DMS 273 treated with DMSO at 0.1 percent for 48 hours (cell line): ENCODE measurements around the gene JTB.

ENCODE experiments used
- DNase-seq: peaks from one replicate; lab custom pipeline; 2025; lab: John Stamatoyannopoulos, UW

Gene JTB

DNA sequence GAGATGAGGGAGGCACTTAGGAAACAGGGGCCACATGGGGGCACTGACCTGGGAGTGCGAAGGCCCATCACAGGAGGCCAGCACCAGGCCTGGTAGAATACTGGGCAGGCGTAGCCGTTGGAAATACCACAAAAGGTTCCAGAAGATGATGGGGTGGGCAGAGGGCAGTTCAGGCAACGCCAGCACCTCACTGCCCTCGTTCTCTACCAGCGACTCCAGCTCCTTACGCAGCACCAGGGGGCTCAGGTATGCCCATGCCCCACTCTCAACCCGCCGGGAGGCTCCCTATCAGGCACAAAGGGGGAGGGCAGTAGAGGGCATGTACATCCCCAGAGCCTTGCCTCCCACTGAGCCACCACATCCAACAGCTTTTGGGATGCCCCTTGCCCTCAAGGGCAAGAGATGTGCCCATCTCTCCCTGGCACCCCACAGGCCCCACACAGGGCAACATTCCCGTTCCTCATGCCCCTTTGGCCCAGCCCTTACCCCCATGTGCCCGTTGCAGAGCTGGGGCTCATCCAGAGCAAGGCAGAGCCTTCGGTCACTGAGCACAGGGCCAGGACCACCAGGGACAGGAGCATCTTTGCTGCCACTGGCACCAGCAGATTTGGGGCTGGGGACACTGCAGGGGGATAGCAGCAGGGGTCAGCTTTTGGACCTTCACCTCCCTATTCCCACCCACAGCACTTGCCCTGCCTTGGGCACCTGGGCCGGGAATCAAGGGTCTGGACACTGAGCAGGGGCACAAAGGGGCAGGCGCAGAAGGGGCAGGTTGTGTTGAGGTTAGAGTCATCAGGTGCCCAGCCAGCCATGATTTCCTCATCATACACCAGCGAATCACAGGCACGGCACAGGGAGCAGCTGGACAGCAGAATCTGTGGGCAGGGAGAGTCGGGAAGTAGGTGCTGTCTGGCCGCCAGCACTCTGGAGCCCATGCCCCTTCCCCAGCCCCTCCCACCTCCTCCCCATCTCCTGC lies 45.0 kb downstream of the JTB start:
- no peak for DNase-seq

DNA sequence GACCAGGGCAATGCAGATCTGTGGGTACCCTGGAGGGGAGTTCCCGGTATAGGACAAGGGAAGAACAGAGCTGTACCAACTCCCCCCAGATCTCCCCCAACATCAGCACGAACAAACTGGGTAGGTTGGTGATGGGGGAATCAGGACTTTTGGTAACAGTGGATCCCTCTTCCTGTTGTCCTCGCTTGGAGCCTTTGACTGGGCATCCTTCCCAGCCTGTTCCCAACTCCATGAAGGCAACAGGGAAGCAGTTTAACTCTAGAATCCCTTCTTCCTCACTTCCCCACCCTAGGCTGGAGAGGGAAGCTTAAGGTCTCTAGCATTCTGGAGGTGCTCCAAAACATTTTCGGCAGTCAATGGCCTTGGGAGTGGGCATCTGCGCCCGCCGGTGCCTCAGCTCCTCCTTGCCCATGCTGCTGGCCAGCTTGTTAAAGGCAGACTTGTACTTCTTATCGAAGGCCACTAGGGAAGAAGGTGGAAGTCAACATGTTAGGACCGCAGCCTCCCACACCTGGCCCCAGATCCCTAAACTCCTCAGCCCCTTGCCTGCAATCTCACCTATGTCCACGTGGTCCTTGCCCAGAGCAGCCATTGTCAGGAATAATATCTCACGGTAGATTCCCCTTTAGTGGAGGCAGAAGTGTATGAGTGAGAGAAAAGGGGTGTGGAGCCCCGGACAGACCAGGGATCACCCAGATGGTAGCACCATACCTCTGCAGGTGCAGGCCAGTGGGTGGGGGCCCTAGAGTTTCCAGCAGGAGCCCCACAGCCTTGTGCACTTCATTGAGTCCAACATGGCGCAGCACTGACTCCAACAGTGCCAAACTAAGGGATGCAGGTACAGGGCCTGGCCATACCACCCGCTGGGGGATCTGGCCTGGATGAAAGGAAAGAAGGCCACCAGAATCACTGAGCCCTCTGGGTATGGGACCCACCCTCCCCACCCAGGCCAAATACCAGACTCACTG lies 47.2 kb downstream of the JTB start:
- no peak for DNase-seq

- DNase-seq: no peak
Measured at GRCh38 chr1:153929426-153929825, 48.0 kb downstream of the JTB start.

GRCh38 chr1:153928791-153929341 lies 48.6 kb downstream of the JTB start:
- DNase-seq: no peak

DNA sequence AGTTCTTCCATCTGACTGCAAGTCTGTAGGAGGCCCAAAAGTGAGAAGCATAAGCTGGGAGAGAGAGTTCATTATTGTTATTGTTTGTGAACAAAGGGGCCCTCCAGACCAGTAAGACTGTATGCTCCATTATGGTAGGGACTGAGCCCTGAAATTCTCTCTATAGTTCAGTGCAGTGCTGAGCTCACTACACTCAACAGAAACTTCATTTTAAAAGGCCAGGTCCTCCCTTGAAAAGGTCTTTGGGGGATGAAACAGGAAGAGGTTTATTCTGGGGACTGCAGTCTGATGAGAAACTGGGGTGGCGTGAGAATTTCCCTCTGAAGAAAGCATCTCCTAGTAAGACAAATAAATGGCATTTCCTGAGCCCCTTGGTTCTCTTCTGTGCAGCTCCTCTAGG lies 49.2 kb downstream of the JTB start:
- no peak for DNase-seq

GRCh38 chr1:153926405-153926804 lies 51.1 kb downstream of the JTB start:
- no peak for DNase-seq
